NCI-H1694 treated with DMSO at 0.1 percent for 48 hours (cell line): ENCODE measurements around the gene ADAMTSL1.

Experiments used
- DNase-seq: peaks from one replicate; lab custom pipeline; 2025; lab: John Stamatoyannopoulos, UW

Gene ADAMTSL1

DNA sequence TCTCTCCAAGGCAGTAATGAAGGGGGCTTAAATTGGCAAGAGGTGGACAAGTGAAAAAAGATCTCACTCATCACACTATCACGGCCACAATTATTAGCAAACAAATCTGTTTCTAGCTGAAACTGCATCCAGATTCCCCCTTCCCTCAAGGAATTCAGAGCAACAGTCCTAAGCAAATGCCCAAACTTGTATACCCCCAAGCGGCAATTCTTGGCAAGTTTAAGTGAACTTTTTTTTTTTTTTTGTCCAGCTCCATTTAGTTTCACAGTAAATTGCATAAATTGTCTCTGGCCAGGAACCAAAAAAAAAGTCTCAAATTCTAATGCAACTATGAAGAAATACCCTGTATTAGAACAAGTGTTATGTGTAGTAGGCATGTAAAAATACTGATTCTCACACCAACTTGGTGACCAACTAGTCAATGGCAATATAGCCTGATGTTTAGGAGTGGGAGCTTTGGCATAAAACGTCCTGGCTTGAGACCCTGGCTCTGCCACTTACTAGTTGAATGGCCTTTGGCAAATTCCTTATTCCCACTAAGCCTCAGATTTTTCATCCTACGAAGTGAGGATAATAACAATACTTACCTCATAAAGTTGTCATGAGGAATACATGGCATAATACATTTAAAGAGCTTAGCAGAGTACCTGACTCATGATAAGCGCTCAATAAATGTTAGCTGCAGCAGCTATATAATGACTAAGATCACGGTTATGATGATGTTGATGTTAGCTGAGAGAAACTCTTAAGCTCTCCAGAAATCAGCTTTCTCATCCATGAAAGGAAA is 193.2 kb downstream of the ADAMTSL1 start:
- no peak for DNase-seq

- DNase-seq = no peak
Measured at GRCh38 chr9:18668944-18669343, 195.0 kb downstream of the ADAMTSL1 start.

- DNase-seq = no peak
Measured at GRCh38 chr9:18672706-18673105, 198.8 kb downstream of the ADAMTSL1 start.

DNA sequence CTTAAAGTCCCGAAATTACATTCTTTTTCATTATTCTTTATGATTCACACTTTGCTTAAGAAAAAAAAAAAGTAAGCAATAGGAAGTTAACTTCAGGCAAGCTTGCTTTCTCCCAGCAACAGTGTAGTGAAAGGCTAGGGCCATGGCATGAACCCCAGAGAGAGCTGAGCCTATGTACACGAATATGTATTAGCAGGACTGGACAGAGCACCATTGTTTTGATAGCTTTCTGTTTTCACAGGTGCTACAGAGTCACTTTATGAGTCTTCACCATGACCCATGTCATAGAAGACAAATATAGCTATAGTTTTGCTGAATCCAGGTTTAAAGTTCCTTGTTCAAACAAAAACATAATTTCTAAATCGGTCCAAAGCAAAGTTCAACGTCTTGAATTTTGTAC is 199.2 kb downstream of the ADAMTSL1 start:
- no peak for DNase-seq

DNA sequence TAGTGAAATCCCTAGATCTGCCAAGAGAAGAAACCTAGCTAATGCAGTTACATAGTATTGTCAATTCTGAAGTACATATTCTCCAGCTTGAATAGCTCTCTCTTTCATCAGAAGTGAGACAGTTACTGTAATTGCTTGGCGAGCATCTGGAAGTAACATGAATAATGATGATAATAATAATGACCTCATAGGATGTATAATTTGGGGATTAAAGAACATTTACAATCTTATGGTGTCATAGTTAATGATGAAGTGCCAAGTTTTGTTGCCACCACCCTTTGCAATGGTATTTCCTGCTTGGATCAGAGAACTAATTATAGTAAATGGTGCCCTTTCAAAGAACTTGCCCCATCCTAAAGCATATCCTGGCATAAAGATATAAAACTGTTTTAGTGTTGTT is 201.4 kb downstream of the ADAMTSL1 start:
- no peak for DNase-seq

GRCh38 chr9:18675973-18676372 is 202.0 kb downstream of the ADAMTSL1 start:
- no peak for DNase-seq

- no peak for DNase-seq
Measured at GRCh38 chr9:18676525-18676924, 202.6 kb downstream of the ADAMTSL1 start.

DNA sequence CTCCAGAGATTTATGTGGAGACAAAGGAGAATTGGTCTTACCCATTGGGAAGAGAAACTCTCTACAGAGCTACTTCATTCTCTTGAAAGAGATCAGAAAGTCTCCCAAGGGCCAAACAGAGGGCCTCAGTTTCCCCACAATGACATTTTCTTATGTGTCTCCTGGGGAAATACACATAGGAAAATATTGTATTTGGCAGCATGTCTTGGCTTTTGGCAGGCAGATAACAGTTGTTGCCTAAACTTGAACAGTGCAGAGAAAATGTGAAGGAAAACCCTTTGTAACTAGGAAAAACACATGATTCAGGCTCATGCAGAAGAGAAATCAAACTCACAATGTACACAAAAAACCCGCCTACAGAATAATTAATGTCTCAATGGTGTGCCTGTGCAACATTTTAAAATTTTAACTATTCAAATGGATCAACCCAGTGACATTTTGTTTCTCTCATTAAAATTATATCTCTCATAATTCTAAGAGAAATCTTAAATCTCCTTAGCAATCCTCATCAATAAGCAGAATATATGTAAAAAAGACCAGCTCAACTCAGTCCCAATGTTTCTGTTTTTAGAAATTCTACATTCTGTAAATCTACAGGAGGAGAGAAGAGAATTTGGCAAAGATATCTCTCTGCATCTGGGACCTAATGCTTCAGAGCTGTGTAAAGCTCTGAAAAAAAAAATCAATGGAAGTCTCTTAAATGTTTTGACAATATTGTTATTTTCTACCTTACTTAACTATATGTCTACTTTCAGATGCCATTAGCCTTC is 205.1 kb downstream of the ADAMTSL1 start:
- DNase-seq = no peak

DNA sequence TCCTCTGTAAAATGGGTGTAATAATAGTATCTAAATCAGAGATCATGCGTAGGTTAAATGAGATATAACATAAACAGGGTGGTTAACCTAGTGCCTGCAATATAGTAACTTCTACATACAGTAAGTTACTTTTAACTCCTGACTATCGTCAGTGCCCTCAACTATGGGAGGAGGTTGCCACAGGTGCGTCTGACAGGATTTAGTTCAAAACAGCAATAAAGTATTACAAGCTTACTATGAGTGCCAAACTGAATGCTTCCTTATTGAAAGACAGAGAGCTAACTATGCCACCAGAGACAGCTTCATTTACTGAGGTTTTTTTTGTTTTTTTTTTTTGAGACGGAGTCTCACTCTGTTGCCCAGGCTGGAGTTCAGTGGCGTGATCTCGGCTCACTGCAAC is 209.0 kb downstream of the ADAMTSL1 start:
- no peak for DNase-seq

- no peak for DNase-seq
Measured at GRCh38 chr9:18683312-18683711, 209.4 kb downstream of the ADAMTSL1 start.

GRCh38 chr9:18683851-18684250 is 209.9 kb downstream of the ADAMTSL1 start:
- DNase-seq = no peak

DNA sequence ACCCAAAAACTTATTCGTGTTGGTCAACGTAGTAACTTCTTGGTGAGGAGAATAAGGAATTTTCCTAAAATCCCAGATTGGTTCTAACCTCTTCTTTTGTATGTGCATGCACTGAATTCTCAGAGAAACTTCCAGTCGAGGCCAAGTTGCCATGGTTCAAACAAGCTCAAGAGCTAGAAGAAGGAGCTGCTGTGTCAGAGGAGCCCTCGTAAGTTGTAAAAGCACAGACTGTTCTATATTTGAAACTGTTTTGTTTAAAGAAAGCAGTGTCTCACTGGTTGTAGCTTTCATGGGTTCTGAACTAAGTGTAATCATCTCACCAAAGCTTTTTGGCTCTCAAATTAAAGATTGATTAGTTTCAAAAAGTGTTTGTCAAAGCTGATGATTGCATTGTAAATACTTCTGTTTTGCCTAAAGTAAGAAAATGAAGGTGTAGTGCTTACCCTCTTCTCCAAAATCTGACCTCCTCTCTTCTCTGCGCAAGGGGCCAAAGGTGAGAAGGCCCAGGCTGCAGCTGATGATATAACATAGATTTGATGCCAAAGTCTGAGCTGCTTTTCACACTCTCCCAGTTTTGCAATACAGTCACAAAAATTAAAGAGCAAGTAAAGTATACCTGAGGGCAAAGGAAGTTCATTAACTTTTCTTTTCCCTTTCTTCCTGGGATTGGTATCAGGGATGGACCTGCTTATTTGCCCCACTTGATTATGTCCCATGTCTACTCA is 210.8 kb downstream of the ADAMTSL1 start:
- no peak for DNase-seq

GRCh38 chr9:18688581-18689565 is 214.9 kb downstream of the ADAMTSL1 start:
- no peak for DNase-seq

DNA sequence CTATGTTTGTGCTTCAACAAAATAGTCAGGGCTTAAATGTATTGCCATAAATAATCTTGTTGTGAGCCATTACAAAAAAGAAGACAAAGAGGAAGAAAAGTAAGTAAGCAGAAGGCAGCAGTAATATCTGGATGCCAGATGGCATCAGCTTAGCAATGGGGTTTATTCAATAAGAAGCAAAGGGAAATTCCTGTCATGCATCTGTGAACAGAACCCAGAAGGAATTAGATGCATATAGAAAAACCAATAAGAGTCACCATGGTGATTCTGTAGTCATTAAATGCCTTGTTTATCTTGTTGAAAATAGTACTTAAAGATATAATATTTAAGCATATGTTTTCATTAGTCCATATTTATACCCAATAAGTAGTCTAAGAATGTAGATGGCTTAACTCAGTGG is 216.0 kb downstream of the ADAMTSL1 start:
- DNase-seq = peak; percentile 22

GRCh38 chr9:18692268-18692667 is 218.3 kb downstream of the ADAMTSL1 start:
- DNase-seq = no peak

- no peak for DNase-seq
Measured at GRCh38 chr9:18692962-18693361, 219.0 kb downstream of the ADAMTSL1 start.

DNA sequence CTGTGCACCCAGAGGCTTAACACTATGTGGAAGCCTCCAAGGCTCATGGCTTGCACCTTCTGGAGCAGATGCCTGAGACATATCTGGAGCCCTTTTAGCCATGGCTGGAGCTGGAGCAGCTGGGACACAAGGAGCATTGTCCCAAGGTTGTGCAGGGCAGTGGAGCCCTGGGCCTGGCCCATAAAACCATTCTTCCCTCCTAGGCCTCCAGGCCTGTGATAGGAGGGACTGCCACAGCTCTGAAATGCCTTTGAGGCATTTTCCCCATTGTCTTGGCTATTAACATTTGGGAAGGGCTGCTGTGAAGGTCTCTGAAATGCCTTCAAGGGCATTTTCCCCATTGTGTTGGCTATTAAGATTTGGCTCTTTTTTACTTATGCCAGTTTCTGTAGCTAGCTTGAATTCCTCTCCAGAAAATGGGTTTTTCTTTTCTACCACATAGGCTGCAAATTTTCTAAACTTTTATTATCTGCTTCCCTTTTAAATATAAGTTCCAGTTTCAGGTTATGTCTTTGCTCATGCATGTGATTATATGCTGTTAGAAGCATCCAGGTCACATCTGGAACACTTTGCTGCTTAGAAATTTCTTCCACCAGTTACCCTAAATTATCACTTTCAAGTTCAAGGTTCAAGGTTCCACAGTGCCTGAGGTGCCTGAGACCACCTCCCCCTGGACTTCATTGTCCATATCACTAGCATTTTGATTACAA is 221.2 kb downstream of the ADAMTSL1 start:
- no peak for DNase-seq

GRCh38 chr9:18698992-18699391 is 225.0 kb downstream of the ADAMTSL1 start:
- DNase-seq = no peak

DNA sequence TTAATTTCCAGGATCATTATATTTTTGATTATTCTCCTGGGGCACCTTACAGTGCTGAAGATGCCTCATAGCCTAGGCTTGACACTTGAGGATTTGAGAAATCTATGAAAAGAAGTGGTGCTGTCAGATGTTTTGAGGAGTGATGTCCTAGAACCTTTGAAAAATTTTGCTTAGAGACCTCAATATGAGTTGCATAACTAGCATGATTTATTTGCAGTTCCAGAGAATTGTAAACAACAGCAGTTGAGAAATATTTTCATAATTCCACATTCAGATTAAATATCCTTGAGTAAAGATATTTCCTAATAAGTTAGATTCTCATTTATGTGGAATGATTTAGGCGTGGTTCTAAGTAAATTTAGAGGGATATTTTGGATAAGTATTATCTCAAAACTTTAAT is 225.8 kb downstream of the ADAMTSL1 start:
- DNase-seq = no peak

GRCh38 chr9:18700714-18701113 is 226.8 kb downstream of the ADAMTSL1 start:
- no peak for DNase-seq
